Measurements from ENCODE around the gene MAP4K5.
"Not testable (repeated sequence)": the region's sequence is repeated elsewhere in the genome, so short reads cannot be mapped to it uniquely, and the experiment has no call there.

The MAP4K5 gene

GRCh38 chr14:50510157-50510556 lies 22.2 kb downstream of the MAP4K5 start:
- no peak overlapping the region for H3K4me3 ChIP-seq (ENCODE audit: low read depth, low read length)
- TF ChIP-seq CTCF (IDR thresholded peaks at IDR 0.05; ENCODE audit: borderline replicate concordance, insufficient read depth, low read depth, low read length) = no peak

GRCh38 chr14:50507078-50507477 lies 25.3 kb downstream of the MAP4K5 start:
- not testable (repeated sequence) for H3K4me3 ChIP-seq (ENCODE audit: low read depth, low read length)

GRCh38 chr14:50501642-50502041 lies 30.7 kb downstream of the MAP4K5 start:
- no peak for TF ChIP-seq CTCF (IDR thresholded peaks at IDR 0.05; ENCODE audit: borderline replicate concordance, insufficient read depth, low read depth, low read length)
- no peak overlapping the region for H3K4me3 ChIP-seq (ENCODE audit: low read depth, low read length)

GRCh38 chr14:50497351-50497750 lies 35.0 kb downstream of the MAP4K5 start:
- TF ChIP-seq CTCF (IDR thresholded peaks at IDR 0.05; ENCODE audit: borderline replicate concordance, insufficient read depth, low read depth, low read length) = no peak
- H3K4me3 ChIP-seq (ENCODE audit: low read depth, low read length) = no peak overlapping the region

GRCh38 chr14:50489851-50490250 lies 42.5 kb downstream of the MAP4K5 start:
- H3K4me3 ChIP-seq (ENCODE audit: low read depth, low read length) = no peak overlapping the region
- no peak for TF ChIP-seq CTCF (IDR thresholded peaks at IDR 0.05; ENCODE audit: borderline replicate concordance, insufficient read depth, low read depth, low read length)

- no peak overlapping the region for H3K4me3 ChIP-seq (ENCODE audit: low read depth, low read length)
- TF ChIP-seq CTCF (IDR thresholded peaks at IDR 0.05; ENCODE audit: borderline replicate concordance, insufficient read depth, low read depth, low read length) = no peak
These were observed 43.8 kb downstream of the MAP4K5 start for GRCh38 chr14:50488521-50488920.

DNA sequence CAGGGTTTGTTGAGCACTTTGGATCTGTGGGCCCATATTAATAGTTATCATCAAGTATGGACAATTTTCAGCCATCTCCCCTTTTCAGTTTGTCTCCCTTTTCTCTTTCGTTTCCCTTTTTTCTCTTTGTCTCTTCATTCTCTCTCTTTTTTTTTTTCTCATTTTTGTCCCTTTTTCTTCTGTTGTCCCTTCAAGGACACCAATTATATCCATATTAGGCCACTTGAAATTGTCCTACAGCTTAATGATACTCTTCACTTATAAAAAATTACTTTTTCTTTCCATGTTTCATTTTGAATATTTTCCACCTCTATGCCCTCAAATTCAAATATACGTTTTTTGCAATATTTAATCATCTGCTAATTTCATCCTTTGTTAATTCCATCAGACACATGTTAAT lies 53.3 kb downstream of the MAP4K5 start:
- TF ChIP-seq CTCF (IDR thresholded peaks at IDR 0.05; ENCODE audit: borderline replicate concordance, insufficient read depth, low read depth, low read length) = no peak
- H3K4me3 ChIP-seq (ENCODE audit: low read depth, low read length) = no peak overlapping the region

- H3K4me3 ChIP-seq (ENCODE audit: low read depth, low read length) = no peak overlapping the region
- no peak for TF ChIP-seq CTCF (IDR thresholded peaks at IDR 0.05; ENCODE audit: borderline replicate concordance, insufficient read depth, low read depth, low read length)
These were observed 54.6 kb downstream of the MAP4K5 start for GRCh38 chr14:50477760-50478159.

All from GM12875 (cell line).